NCI-H128 (cell line): Measurements from ENCODE around the gene CRYZL1.

ENCODE experiments used
- DNase-seq: peaks from one replicate; lab custom pipeline; 2025; ENCODE audit not compliant: unreplicated experiment; lab: John Stamatoyannopoulos, UW

The CRYZL1 gene

DNA sequence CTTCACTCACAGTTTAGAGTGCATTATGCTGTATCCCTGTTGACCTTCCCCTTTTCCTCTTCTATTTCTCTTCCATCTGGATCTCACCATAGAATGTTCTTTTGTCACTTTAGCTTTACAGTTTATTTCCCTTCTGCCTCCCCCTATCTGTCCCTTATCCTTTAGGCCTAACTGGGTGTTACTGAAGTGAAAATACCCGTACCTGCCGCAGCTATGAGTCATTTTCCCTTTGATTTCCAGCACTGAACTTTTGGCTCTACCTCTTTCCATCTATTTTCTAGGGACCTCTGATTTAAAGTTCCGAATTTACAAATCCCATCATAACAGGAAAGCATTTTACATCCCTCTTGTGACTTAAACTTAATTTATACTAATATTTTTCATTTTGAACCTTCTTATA lies 20.5 kb upstream of the CRYZL1 start:
- no peak for DNase-seq

GRCh38 chr21:33661146-33661545 lies 19.6 kb upstream of the CRYZL1 start:
- no peak for DNase-seq

- no peak for DNase-seq
Measured at GRCh38 chr21:33660406-33660805, 18.9 kb upstream of the CRYZL1 start.

DNA sequence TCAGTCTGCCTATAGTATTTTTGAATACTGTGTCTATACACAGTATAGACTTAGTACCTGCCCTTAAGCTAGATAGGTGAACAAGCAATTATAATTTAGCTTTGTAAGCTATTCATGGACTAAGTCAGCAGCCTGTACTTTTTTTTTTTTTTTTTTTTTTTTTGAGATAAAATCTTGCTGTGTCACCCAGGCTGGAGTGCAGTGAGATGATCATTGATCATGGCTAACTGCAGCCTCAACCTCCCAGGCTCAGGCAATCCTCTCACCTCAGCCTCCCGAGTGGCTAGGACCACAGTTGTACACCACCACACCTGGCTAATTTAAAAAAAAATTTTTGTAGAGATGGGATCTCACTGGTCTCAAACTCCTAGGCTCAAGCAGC lies 18.0 kb upstream of the CRYZL1 start:
- no peak for DNase-seq

- no peak for DNase-seq
Measured at GRCh38 chr21:33658919-33659567, 17.5 kb upstream of the CRYZL1 start.

- no peak for DNase-seq
Measured at GRCh38 chr21:33657124-33657820, 15.7 kb upstream of the CRYZL1 start.

DNA sequence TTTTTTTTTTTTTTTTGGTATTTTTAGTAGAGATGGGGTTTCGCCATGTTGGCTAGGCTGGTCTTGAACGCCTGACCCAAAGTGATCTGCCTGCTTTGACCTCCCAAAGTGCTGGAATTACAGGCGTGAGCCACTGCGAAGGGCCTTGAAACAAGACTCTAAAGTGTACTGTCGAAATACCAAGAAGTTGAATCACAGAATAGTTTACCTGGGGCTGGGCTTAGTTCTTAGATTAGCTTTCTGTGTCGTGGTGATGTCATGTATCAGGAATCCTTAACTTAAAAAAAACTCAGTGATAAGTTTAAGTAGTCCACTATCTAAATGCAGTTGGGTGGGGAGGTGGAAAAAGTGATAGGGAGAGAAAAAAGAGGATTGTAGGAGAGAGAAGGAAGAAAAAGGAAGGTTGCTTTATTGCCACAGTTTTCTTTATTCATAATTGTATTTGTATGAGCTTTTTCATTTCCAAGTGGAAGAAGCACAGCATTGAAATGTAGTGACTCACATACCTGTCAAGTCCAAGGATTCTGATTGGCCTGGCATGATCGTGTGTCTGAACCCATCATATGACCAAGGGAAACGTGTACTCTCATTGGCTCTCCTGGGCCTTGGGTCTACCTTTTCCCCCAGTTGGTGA lies 14.2 kb upstream of the CRYZL1 start:
- DNase-seq: no peak

- no peak for DNase-seq
Measured at GRCh38 chr21:33654412-33654811, 12.9 kb upstream of the CRYZL1 start.

GRCh38 chr21:33651965-33652680 lies 10.6 kb upstream of the CRYZL1 start:
- no peak for DNase-seq

DNA sequence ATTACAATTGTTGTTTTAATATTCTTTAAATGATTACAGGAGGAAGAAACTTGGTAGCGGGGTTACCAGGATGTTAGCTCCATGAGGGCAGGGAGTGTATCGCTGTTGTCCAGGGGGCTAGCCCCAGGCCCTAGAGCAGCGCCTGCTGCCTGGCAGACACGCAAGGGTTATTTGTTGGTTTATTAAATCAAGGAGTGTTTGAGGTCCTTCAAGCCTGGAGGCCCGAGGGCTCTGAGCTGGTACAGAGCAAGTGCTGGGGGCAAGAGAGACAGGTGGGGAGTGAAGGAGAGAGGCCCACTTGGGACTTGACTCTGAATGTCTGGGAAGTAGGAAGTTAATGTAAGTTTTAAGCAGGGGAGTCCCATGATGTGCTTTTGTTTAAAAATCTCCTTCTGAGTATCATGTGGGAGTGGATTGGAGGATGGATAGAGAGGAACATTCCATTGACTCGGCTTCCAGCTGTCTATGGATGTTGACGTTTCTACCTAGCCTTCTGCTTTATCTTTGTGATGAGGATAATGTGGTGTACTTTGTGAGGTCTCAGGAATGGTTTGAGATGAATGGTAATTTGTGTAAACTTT lies 9.5 kb upstream of the CRYZL1 start:
- DNase-seq: no peak

GRCh38 chr21:33650230-33650629 lies 8.7 kb upstream of the CRYZL1 start:
- DNase-seq: no peak

DNA sequence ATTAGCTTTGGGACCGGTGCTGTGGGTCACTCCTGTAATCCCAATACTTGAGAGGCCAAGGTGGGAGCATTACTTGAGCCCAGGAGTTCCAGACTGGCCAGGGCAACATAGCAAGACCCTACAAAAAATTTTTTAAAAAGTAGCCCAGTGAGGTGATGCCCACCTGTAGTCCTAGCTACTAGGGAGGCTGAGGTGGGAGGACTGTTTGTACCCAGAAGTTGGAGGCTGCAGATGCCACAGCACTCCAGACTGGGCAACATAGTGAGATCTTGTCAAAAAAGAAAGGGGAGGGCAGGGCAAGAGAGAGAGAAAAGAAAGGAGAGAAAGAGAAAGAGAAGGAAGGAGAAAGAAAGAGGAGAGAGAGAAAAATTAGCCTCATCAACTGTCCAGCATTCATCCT lies 7.0 kb upstream of the CRYZL1 start:
- DNase-seq: no peak

- no peak for DNase-seq
Measured at GRCh38 chr21:33647587-33647986, 6.0 kb upstream of the CRYZL1 start.

DNA sequence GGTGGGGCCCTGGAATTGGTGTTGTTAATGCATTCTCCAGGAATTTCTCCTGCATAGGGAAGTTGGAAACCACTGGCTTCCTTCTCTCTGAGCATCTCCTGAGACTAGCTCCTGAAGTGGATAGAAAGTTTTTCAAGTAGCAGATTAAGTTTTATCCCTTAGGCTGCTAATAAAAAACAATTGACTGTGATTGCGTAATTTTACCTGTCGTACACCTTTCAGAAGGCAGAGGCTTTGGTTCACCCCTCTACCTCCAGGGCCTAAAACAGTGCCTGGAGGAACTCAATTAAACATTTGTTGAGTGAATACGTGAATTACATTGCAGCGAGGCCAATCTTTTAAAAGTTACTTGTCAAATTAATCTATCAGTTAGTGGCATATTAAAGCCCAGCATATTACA lies 4.2 kb upstream of the CRYZL1 start:
- no peak for DNase-seq

DNA sequence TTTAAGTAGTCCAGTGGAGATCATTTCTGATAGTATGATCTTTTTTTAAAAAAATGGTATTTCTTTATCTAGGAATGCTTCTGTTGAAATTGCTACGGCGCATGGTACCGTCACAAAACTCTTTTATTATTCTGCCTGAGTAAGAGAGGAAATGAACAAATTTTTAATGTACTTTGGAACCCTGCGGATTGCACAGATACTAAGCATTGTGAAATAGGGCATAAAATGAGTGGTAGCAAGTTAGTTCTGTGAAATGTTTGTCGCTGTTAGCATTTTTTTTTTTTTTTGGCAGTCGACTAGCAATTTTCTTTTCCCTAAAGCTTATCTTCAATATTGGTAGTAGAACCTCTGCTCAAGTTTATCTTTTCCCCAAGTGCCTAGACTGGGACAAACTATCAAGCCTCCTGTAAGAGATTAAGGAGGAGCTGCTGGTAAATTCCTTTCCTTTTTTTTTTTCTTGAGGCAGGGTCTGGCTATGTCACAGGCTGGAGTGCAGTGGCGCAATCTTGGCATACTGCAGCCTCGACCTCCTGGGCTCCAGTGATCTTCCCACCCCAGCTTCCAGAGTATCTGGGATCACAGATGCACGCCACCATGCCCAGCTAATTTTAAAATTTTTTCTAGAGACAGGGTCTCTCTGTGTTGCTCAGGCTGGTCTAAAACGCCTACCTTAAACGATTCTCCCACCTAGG lies 3.0 kb upstream of the CRYZL1 start:
- DNase-seq: no peak

- no peak for DNase-seq
Measured at GRCh38 chr21:33643658-33644311, 2.2 kb upstream of the CRYZL1 start.

DNA sequence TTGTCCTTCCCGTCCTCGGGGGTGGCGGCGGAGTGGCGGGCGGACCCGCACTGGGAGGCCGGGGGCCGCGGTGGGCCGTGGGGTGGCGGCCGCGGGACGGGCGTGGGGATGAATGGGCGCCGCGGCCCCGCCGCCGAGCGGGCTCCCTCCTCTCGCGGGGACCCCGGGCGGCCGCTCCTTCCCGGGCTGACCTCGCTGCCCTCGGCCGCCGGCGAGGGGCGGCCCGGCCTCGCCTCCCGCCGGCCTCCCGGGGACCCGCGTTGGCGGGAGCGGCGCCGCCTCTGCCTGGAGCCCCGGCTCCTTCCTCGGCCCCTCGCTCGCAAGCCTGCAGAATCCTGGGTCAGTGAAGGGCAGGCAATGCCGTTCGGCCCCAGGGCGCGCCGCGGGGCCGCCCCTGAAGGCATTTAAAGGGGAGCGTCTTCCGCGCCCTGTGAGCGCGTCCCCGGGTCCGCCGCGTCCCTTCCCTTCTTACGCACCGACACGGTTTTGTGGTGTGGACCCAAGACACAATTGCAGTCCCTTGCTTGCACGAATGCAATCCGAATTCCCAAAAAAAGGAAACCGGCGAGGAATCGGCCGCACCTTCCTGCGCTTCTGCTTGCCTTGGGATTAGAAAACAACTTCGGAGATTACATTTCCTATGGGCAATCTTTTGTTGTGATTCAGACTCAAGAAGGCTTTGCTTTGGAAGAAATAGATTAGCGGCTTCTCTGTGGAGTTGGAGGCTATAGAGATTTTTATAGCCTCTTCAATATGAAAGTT lies 1.5 kb upstream of the CRYZL1 start:
- DNase-seq: no peak

DNA sequence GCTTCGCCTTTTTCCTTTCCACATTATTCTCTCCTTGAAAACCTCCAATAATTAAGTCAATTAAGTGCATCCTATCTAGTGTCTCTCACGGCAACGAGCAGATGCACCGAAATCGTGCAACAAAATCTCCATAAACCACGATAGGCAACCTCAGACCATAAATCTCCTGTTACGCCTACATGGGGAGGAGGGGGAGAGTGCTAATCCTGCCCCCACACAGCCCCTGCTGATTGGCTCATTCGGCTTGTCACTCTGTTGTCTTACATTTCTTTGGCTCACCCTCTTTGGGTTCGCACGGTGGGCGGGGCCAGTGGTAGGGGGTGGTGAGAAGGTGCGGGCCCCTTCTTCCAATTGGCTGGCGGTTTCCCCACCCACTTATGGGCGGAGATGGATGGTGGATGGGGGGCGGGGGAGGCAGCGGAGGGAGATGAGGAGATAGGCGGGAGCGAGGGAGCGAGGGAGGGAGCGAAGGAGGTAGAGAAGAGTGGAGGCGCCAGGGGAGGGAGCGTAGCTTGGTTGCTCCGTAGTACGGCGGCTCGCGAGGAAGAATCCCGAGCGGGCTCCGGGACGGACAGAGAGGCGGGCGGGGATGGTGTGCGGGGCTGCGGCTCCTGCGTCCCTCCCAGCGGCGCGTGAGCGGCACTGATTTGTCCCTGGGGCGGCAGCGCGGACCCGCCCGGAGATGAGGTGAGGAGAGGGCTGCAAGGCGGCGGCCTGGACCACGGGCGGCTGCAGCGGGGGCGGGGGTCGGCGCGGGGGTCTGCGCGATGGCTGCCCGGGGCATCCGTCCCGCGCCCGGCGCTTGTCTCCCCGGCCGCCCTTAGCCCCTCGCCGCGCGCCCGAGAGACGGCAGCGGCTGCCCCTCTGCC lies 720 bp upstream of the CRYZL1 start, which contains the start of gene ITSN1:
Gene ITSN1 (plus strand): TSS at position 475 of the 869 bp plus-strand sequence. CDS start 76,328 bp downstream, outside the sequence.
- DNase-seq: peak; percentile 98
